ENCODE data around the gene GLB1L2.

The GLB1L2 gene

DNA sequence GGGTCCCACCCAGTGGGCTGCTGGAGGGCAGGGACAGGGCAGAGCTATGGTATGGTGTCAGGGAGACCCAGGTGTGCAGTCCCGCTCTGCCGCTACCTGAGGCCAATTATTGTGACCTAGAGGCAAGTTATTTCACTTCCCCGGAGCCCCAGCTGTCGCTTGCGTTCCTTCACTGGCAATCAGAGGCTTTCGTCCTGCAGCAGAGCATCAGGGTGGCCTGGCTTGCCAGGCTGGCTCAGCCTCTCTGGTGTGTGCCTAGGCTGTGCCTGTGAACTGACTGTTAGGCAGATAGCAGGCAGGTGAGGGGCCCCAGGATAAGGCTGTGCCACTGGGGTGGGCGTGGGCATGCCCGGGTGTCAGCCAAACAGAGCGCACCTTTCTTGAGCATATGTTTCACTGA is 31.4 kb downstream of the GLB1L2 start:
- Histone ChIP-seq H3K4me3 (ENCODE audit: insufficient read length, low read depth) (no peak overlapping the region), H3K4me1 (ENCODE audit: insufficient read depth, insufficient read length) (peaks cover 3% of the 10 kb centered on the region), H3K36me3 (ENCODE audit: insufficient read depth, insufficient read length, low read length) (no peaks in the 10 kb centered on the region), H3K9me3 (ENCODE audit: insufficient read depth, low read length) (no peaks in the 10 kb centered on the region), H3K9ac (ENCODE audit: insufficient read length, low read depth) (no peak overlapping the region), H3K27me3 (ENCODE audit: insufficient read depth, insufficient read length) (peaks cover 7% of the 10 kb centered on the region)
- DNase-seq (ENCODE audit: low read depth, low spot score), result no peak
- no peak for TF ChIP-seq ZNF274 (IDR thresholded peaks at IDR 0.05; ENCODE audit: low read depth, low read length)

DNA sequence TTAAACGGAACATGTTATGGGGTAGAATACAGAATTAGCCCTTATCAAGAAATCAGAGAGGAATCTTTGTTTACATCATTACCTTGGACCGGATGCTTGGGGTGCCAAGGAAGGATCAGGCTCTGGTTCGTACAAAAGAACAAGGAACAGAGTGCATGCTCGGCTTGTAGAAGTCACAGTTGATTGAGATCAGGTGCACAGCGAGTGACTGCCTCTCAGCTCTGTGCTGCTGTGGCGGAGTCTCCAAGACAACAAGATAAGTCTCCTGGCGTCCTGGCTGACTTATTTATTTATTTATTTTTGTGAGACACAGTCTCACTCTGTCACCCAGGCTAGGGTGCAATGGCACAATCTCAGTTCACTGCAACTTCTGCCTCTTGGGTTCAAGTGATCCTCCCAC is 31.8 kb downstream of the GLB1L2 start:
- Histone ChIP-seq H3K9me3 (ENCODE audit: insufficient read depth, low read length) (no peaks in the 10 kb centered on the region), H3K36me3 (ENCODE audit: insufficient read depth, insufficient read length, low read length) (no peaks in the 10 kb centered on the region), H3K27me3 (ENCODE audit: insufficient read depth, insufficient read length) (peaks cover 7% of the 10 kb centered on the region), H3K4me1 (ENCODE audit: insufficient read depth, insufficient read length) (peaks cover 3% of the 10 kb centered on the region), H3K9ac (ENCODE audit: insufficient read length, low read depth) (no peak overlapping the region), H3K4me3 (ENCODE audit: insufficient read length, low read depth) (no peak overlapping the region)
- no peak for DNase-seq (ENCODE audit: low read depth, low spot score)
- TF ChIP-seq SUZ12 (IDR thresholded peaks at IDR 0.05; ENCODE audit: extremely low read depth, insufficient read depth, insufficient read length) (no peak), ZNF274 (IDR thresholded peaks at IDR 0.05; ENCODE audit: low read depth, low read length) (no peak), YY1 (IDR thresholded peaks at IDR 0.05; ENCODE audit: insufficient read depth, insufficient read length) (no peak)

DNA sequence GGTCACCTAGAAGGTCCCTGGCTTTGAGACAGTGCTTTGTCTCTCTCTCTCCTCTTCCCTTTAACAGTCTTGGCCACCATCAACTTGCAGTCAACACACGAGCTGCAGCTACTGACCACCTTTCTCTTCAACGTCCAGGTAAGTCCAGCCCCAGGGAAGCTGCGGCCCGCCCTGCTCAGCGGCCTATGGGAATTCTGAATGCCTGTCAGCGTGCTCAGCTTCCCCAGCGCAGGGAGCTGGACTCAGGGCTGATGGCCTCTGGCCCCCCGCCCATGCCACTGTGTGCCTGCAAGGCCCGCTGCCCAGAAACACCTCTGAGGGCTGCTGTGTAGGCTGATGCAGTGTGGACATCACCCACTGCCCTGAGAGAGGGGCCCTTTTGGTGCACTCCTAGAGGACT is 32.5 kb downstream of the GLB1L2 start:
- DNase-seq (ENCODE audit: low read depth, low spot score), result no peak
- Histone ChIP-seq H3K4me3 (ENCODE audit: insufficient read length, low read depth) (no peak overlapping the region), H3K36me3 (ENCODE audit: insufficient read depth, insufficient read length, low read length) (no peaks in the 10 kb centered on the region), H3K4me1 (ENCODE audit: insufficient read depth, insufficient read length) (peaks cover 3% of the 10 kb centered on the region), H3K9me3 (ENCODE audit: insufficient read depth, low read length) (no peaks in the 10 kb centered on the region), H3K27me3 (ENCODE audit: insufficient read depth, insufficient read length) (peaks cover 5% of the 10 kb centered on the region), H3K9ac (ENCODE audit: insufficient read length, low read depth) (no peak overlapping the region)
- TF ChIP-seq YY1 (IDR thresholded peaks at IDR 0.05; ENCODE audit: insufficient read depth, insufficient read length), result no peak
- TF ChIP-seq SUZ12 (IDR thresholded peaks at IDR 0.05; ENCODE audit: extremely low read depth, insufficient read depth, insufficient read length), result no peak
- TF ChIP-seq ZNF274 (IDR thresholded peaks at IDR 0.05; ENCODE audit: low read depth, low read length), result no peak

DNA sequence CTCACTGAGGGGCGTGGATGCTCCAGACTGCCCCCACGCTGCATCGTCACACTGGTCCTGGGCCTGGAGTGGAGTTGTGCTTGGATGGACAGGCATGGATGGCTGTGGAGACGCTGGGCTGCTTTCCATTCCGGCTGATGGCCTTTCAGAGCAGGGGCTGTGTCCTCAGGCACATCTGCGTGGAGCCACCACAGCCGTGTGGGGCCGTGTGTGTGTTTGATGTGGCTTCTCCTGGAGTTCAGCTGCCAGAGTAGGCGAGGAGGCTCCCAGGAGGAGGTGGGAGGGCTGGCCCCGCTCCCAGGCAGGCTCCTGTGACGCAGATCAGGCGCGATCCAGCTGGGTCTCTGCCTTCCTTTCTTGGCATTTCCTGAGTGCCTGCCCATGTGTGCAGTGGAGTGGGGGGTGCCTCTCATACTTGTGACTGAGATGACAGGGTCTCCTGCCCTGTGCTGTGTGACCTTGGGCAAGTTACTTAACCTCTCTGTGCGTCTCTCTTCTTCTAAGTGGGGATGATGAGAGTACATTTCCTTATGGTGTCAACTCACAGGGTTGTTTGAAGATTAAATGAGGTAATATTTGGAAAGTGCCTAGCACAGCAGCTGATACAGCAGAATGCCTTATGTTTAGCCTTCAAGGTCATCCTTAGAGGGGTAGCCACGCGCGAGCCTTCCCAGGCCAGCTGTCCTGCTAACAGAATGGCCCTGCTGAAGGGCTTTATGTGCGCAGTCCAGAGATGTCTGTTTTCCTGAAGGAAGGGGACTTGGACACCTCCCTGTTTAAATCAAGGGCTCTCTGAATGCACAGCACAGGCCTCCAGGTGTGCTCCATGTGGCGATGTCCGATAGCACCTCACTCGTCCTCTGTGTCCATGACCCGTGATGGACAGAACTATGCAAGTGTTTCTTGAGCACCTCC is 33.5 kb downstream of the GLB1L2 start:
- TF ChIP-seq YY1 (IDR thresholded peaks at IDR 0.05; ENCODE audit: insufficient read depth, insufficient read length), result no peak
- no peak for TF ChIP-seq ZNF274 (IDR thresholded peaks at IDR 0.05; ENCODE audit: low read depth, low read length)
- Histone ChIP-seq H3K9me3 (ENCODE audit: insufficient read depth, low read length) (no peaks in the 10 kb centered on the region), H3K27me3 (ENCODE audit: insufficient read depth, insufficient read length) (no peaks in the 10 kb centered on the region), H3K9ac (ENCODE audit: insufficient read length, low read depth) (no peak overlapping the region), H3K36me3 (ENCODE audit: insufficient read depth, insufficient read length, low read length) (no peaks in the 10 kb centered on the region), H3K4me3 (ENCODE audit: insufficient read length, low read depth) (no peak overlapping the region), H3K4me1 (ENCODE audit: insufficient read depth, insufficient read length) (no peaks in the 10 kb centered on the region)
- no peak for DNase-seq (ENCODE audit: low read depth, low spot score)

DNA sequence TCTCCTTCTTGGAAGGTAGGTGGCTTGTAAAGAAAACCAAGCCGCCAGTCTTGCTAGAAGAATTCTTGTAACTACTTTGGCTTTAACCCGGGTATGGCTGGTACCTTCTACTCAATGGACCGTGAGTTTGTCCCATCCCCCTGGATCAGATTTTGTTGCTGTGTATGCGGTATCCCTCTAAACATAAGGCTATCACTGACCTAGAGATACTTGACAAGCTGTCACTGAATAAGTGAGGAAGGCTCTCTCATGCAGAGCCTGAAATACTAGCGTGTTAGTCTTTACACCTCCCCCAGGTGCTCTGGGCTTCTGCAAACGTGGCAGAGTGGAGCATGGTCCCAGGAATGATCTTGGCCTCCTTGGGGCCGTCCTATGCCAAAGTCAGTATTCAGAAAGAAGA is 34.5 kb downstream of the GLB1L2 start:
- no peak for TF ChIP-seq YY1 (IDR thresholded peaks at IDR 0.05; ENCODE audit: insufficient read depth, insufficient read length)
- no peak for TF ChIP-seq ZNF274 (IDR thresholded peaks at IDR 0.05; ENCODE audit: low read depth, low read length)
- no peak for TF ChIP-seq SUZ12 (IDR thresholded peaks at IDR 0.05; ENCODE audit: extremely low read depth, insufficient read depth, insufficient read length)
- H3K27me3 ChIP-seq (ENCODE audit: insufficient read depth, insufficient read length), result no peaks in the 10 kb centered on the region
- H3K4me3 ChIP-seq (ENCODE audit: insufficient read length, low read depth), result no peak overlapping the region
- no peak overlapping the region for H3K9ac ChIP-seq (ENCODE audit: insufficient read length, low read depth)
- no peaks in the 10 kb centered on the region for H3K4me1 ChIP-seq (ENCODE audit: insufficient read depth, insufficient read length)
- no peaks in the 10 kb centered on the region for H3K9me3 ChIP-seq (ENCODE audit: insufficient read depth, low read length)
- no peaks in the 10 kb centered on the region for H3K36me3 ChIP-seq (ENCODE audit: insufficient read depth, insufficient read length, low read length)
- DNase-seq (ENCODE audit: low read depth, low spot score), result no peak

DNA sequence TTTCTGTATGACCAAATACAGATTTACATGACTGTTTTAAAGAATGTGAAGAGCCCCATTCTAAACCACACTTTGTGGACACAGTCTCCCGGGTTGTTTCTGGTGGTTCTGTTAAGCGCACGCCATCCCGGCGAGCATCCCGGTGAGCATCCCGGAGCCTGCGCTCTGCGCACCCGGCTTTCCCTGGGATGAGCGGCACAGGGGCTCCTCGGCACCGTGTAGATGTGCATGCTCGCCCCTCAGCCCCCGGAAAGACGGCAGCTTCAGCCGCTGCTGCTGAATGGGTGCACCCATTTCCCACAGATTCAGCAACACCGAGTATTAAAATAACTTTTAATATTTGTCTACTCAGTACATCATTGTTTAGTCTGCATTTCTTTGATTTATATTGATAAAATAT is 36.0 kb downstream of the GLB1L2 start:
- no peak for TF ChIP-seq ZNF274 (IDR thresholded peaks at IDR 0.05; ENCODE audit: low read depth, low read length)
- no peak for TF ChIP-seq SUZ12 (IDR thresholded peaks at IDR 0.05; ENCODE audit: extremely low read depth, insufficient read depth, insufficient read length)
- no peak for DNase-seq (ENCODE audit: low read depth, low spot score)

DNA sequence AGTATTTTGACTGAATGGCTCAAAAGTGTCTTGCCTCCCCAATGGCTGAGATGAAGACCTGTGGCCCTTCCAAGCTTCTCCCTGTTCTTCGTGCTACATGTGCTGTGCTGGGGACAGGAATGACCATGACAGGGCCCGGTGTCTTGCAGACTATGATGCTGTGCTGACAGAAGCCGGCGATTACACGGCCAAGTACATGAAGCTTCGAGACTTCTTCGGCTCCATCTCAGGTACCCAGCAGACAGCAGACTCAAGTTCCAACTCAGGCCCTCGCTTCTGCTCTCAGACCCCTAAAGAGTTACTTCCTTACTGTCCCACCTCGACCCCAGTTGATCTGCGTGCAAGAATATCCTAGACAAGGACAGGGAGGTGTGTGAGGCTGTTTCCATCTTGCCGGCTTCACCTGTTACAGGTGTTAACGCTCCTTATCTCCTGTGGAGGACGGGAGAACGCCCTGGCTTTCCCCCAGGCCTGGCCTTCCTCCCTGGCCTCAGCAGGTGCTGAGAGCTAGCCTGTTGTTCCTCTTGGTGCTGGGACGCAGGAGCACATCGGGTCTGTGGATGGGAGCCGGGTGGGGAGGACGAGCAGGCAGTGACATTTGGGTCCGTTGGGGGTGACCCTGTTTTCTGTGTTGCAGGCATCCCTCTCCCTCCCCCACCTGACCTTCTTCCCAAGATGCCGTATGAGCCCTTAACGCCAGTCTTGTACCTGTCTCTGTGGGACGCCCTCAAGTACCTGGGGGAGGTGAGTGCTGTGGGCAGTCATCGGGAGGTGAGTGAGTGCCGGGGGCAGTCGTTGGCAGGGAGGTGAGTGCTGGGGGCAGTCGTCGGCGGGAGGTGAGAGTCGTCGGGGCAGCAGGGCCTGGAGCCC is 38.1 kb downstream of the GLB1L2 start:
- TF ChIP-seq SUZ12 (IDR thresholded peaks at IDR 0.05; ENCODE audit: extremely low read depth, insufficient read depth, insufficient read length) (no peak), YY1 (IDR thresholded peaks at IDR 0.05; ENCODE audit: insufficient read depth, insufficient read length) (no peak), ZNF274 (IDR thresholded peaks at IDR 0.05; ENCODE audit: low read depth, low read length) (no peak)
- no peaks in the 10 kb centered on the region for H3K36me3 ChIP-seq (ENCODE audit: insufficient read depth, insufficient read length, low read length)
- H3K27me3 ChIP-seq (ENCODE audit: insufficient read depth, insufficient read length), result no peaks in the 10 kb centered on the region
- H3K9ac ChIP-seq (ENCODE audit: insufficient read length, low read depth), result no peak overlapping the region
- no peaks in the 10 kb centered on the region for H3K9me3 ChIP-seq (ENCODE audit: insufficient read depth, low read length)
- DNase-seq (ENCODE audit: low read depth, low spot score), result no peak
- H3K4me1 ChIP-seq (ENCODE audit: insufficient read depth, insufficient read length), result no peaks in the 10 kb centered on the region
- H3K4me3 ChIP-seq (ENCODE audit: insufficient read length, low read depth), result no peak overlapping the region

More for the DNA sequence above, 36.0 kb downstream of the GLB1L2 start:
- no peaks in the 10 kb centered on the region for H3K4me1 ChIP-seq (ENCODE audit: insufficient read depth, insufficient read length)
- H3K36me3 ChIP-seq (ENCODE audit: insufficient read depth, insufficient read length, low read length), result no peaks in the 10 kb centered on the region
- H3K27me3 ChIP-seq (ENCODE audit: insufficient read depth, insufficient read length), result no peaks in the 10 kb centered on the region
- no peaks in the 10 kb centered on the region for H3K9me3 ChIP-seq (ENCODE audit: insufficient read depth, low read length)
- no peak overlapping the region for H3K9ac ChIP-seq (ENCODE audit: insufficient read length, low read depth)
- no peak overlapping the region for H3K4me3 ChIP-seq (ENCODE audit: insufficient read length, low read depth)
